Measurements from ENCODE around the gene CCDC146. TPM values are rescaled to one million over a fixed set of nuclear protein-coding genes. Genes with fewer than 3 reads are reported as not detected.

Gene CCDC146
- total RNA-seq, 1 experiment from 2014 or later = 1.4 TPM

DNA sequence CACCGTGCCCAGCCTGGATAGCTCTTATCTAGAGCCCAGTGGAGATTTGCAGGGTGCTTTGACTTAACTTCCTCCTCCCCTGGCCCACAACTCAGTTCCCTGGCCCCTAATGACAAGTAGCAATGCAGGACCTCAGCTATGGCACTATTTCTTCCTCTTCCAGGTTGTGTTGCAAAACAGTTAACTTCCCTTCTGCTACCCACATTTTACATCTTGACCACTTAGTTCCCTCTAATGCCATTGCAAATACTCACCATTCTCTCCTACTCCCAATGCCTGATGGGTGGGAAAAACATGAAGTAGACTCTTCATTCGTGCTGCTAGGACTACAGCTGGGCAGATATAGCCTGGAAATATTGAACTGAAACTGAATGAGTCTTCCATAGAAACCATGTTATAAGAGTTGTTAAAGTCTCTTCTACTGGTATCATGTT, 116.3 kb downstream of the CCDC146 start:
- no peaks in the 10 kb centered on the region for H3K36me3 ChIP-seq

DNA sequence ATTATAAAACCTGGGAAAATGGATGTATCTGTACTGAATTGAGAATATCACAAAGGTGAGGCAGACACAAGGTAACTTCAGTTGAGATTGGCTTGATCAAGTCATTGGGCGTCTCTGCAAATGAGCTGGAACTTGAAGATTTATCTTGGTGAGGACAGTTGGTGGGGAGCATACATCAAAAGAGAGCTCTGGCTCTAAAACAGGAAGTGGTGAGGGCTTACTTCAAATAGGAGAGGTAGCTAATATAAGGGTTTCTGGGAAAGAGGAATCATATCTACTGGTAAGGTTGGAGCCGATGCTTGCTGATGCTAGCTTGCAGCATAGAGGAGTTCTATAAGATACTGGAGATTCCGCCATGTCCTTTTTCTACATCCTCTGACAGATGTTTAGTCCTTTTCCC, 117.1 kb downstream of the CCDC146 start:
- Histone ChIP-seq H3K4me1 (no peaks in the 10 kb centered on the region), H3K9me3 (replicated peaks) (no peaks in the 10 kb centered on the region), H3K36me3 (no peaks in the 10 kb centered on the region), H3K27me3 (no peaks in the 10 kb centered on the region), H3K4me3 (no peak overlapping the region), H3K27ac (no peak overlapping the region)
- DNase-seq = no peak

More for the DNA sequence above, 116.3 kb downstream of the CCDC146 start:
- Histone ChIP-seq H3K9me3 (replicated peaks) (no peaks in the 10 kb centered on the region), H3K27me3 (no peaks in the 10 kb centered on the region), H3K4me1 (no peaks in the 10 kb centered on the region), H3K4me3 (no peak overlapping the region), H3K27ac (no peak overlapping the region)
- DNase-seq = no peak

DNA sequence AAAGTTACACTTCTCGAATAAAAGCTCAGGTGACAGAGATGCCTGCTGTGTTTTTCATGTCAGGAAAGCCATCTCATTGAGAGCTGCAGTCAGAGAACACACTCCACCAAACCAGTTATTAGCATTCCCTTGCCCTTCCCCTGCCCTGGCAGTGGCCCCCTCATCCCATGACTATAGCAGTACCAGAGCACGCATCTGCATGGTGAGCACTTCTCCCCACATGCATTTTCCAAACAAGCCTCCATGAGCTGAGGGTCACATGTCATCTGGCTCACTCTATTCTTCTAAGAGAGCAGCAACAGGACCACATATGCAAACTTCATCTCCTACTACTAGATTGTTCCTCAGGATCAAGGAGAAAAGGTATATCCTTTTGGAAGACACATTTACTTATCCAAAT, 119.7 kb downstream of the CCDC146 start:
- H3K9me3 ChIP-seq (replicated peaks) = no peaks in the 10 kb centered on the region
- no peaks in the 10 kb centered on the region for H3K27me3 ChIP-seq
- H3K4me3 ChIP-seq = no peak overlapping the region
- no peak for DNase-seq
- H3K4me1 ChIP-seq = no peaks in the 10 kb centered on the region
- H3K27ac ChIP-seq = no peak overlapping the region
- H3K36me3 ChIP-seq = no peaks in the 10 kb centered on the region

DNA sequence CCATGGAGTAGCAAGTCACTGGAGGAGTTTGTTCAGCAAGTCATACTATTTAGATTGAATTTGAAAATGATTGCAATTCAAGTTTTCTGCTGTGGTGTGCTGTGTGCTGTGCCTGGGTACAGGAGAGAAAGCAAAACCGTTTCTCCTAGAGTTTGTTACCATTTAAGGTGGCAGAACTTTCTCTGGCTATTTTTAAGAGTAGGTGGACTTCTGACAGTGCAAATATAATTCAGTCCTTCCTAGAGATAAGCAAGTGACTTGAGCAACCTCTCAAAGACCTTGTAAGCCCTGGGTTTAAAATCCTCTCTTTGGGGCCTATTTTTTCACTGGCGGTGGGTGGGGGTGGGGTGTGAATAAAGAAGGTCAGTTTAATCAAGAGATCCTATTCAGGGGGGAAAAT, 120.1 kb downstream of the CCDC146 start:
- H3K9me3 ChIP-seq (replicated peaks) = no peaks in the 10 kb centered on the region
- H3K36me3 ChIP-seq = no peaks in the 10 kb centered on the region
- no peaks in the 10 kb centered on the region for H3K27me3 ChIP-seq
- H3K4me3 ChIP-seq = no peak overlapping the region
- no peak overlapping the region for H3K27ac ChIP-seq
- DNase-seq = no peak
- no peaks in the 10 kb centered on the region for H3K4me1 ChIP-seq

DNA sequence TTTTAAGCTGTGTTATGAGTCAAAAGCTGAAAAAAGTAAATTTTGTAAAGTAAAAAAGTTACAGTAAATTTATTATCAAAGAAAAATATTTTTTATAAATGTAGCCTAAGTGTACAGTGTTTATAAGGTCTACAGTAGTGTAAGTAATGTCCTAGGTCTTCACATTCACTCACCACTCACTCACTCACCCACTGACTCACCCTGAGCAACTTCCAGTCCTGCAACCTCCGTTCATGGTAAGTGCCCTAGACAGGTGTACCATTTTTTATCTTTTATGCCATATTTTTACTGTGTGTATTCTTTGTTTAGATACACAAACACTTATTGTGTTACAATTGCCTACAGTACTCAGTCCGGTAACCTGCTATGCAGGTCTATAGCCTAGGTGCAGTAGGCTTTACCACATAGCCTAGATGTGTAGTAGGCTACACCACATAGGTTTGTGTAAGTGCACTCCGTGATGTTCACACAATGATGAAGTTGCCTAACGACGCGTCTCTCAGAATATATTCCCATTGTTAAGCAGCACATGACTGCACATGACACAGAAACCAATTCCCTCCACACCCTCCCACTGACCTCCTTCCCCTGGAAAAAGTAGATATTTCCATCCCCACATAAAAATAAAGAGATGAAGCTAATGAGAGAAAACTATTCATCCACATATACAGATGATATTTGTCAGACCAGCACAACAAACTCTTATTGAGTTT, 122.0 kb downstream of the CCDC146 start:
- Histone ChIP-seq H3K27me3 (no peaks in the 10 kb centered on the region), H3K4me1 (no peaks in the 10 kb centered on the region), H3K36me3 (no peaks in the 10 kb centered on the region), H3K4me3 (no peak overlapping the region), H3K27ac (no peak overlapping the region), H3K9me3 (replicated peaks) (no peaks in the 10 kb centered on the region)
- no peak for DNase-seq

- no peak overlapping the region for H3K4me3 ChIP-seq
- DNase-seq = no peak
- no peak overlapping the region for H3K27ac ChIP-seq
- H3K9me3 ChIP-seq (replicated peaks) = no peaks in the 10 kb centered on the region
- H3K4me1 ChIP-seq = no peaks in the 10 kb centered on the region
- no peaks in the 10 kb centered on the region for H3K27me3 ChIP-seq
- H3K36me3 ChIP-seq = no peaks in the 10 kb centered on the region
These were observed 122.8 kb downstream of the CCDC146 start for GRCh38 chr7:77245015-77245755.

DNA sequence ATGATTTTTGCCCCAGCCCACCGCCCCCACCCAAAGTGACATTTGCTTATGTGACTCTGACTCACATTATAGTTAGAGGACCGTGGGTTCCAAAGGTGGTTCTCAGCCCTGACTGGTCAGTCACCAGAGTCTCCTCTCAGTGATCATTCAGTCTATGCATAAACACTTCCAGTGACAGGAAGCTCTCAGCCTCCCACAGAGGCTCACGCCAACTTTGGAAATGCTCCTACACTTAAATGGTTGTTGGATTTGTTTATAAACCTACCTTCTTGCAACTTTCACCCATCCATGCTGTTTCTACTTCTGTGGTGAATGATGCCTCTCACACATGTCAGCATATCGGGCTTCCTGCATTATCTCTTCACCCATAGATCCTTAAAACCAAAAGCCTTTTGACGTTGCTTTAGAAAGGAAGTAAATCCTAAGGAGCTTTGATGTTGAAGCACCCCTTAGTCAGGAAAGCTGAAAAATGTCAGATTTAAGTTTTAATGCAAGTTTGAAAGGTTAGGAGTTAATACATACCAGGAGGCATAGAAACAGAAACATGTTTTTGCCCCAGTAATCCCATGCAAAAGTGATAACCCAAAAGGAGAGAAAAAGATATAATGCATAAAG, 123.7 kb downstream of the CCDC146 start:
- no peaks in the 10 kb centered on the region for H3K36me3 ChIP-seq
- no peak overlapping the region for H3K4me3 ChIP-seq
- H3K4me1 ChIP-seq = no peaks in the 10 kb centered on the region
- H3K27ac ChIP-seq = no peak overlapping the region
- no peaks in the 10 kb centered on the region for H3K9me3 ChIP-seq (replicated peaks)
- no peaks in the 10 kb centered on the region for H3K27me3 ChIP-seq
- no peak for DNase-seq

DNA sequence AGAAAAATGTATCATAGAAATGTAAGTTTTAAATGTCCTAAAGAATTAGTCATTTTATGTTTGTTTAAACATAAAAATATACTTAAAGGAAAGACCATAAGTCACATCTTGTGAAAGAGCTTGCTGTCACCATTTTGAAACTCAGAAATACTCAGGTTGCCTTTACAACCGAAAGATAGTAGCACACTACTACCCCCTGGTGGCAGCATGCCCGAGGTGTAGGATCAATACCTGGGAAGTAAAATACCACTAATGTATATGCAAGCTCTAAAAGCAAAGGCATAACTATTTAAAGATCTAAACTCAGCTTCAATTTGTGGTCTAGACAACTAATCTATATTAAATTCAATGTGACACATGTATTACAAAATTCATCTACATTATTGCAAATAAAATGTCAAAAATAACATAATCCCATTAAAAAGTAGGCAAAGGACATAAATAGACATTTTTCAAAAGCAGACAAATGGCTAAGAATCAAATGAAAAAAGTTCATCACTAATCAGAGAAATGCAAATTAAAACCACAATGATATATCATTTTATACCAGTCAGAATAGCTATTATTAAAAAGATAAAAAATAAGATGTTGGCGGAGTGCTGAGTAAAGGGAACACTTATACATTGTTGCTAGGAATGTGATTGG, 124.9 kb downstream of the CCDC146 start:
- DNase-seq = peak; percentile 82 to 90
- Histone ChIP-seq H3K27me3 (no peaks in the 10 kb centered on the region), H3K4me3 (no peak overlapping the region), H3K27ac (no peak overlapping the region), H3K36me3 (no peaks in the 10 kb centered on the region), H3K9me3 (replicated peaks) (no peaks in the 10 kb centered on the region), H3K4me1 (no peaks in the 10 kb centered on the region)

GRCh38 chr7:77248154-77248553, 125.7 kb downstream of the CCDC146 start:
- Histone ChIP-seq H3K4me1 (no peaks in the 10 kb centered on the region), H3K27ac (no peak overlapping the region), H3K4me3 (no peak overlapping the region), H3K9me3 (replicated peaks) (no peaks in the 10 kb centered on the region), H3K36me3 (no peaks in the 10 kb centered on the region), H3K27me3 (no peaks in the 10 kb centered on the region)
- no peak for DNase-seq

DNA sequence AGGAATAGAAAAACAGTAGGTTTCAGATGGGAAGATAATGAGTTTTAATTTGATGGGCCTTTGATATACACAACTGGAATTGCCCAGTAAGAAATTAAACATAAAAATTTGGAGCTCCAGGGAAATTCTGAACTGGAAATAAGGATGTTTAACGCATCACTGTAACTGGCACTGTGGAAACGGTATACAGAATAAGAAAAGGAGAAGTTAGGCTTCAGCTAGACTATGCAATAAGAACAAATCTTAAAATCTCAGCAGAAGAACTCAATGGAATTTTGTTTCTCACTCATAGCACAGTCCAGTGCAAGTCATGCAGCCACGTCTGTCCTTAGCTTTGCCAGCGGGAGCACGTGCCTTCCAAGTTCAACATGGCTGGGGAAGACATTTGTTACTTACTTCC, 130.1 kb downstream of the CCDC146 start:
- Histone ChIP-seq H3K9me3 (replicated peaks) (no peaks in the 10 kb centered on the region), H3K27me3 (no peaks in the 10 kb centered on the region), H3K4me1 (no peaks in the 10 kb centered on the region), H3K36me3 (no peaks in the 10 kb centered on the region), H3K27ac (no peak overlapping the region), H3K4me3 (no peak overlapping the region)
- no peak for DNase-seq

- Histone ChIP-seq H3K9me3 (replicated peaks) (no peaks in the 10 kb centered on the region), H3K27me3 (no peaks in the 10 kb centered on the region), H3K36me3 (no peaks in the 10 kb centered on the region), H3K4me3 (no peak overlapping the region), H3K4me1 (no peaks in the 10 kb centered on the region), H3K27ac (no peak overlapping the region)
- no peak for DNase-seq
These were observed 130.7 kb downstream of the CCDC146 start for GRCh38 chr7:77253151-77253550.

- Histone ChIP-seq H3K4me3 (no peak overlapping the region), H3K36me3 (no peaks in the 10 kb centered on the region), H3K9me3 (replicated peaks) (no peaks in the 10 kb centered on the region), H3K4me1 (no peaks in the 10 kb centered on the region), H3K27me3 (no peaks in the 10 kb centered on the region), H3K27ac (no peak overlapping the region)
- no peak for DNase-seq
These were observed 132.0 kb downstream of the CCDC146 start for GRCh38 chr7:77254429-77254828.

GRCh38 chr7:77254915-77255314, 132.5 kb downstream of the CCDC146 start:
- H3K9me3 ChIP-seq (replicated peaks) = no peaks in the 10 kb centered on the region
- no peak overlapping the region for H3K27ac ChIP-seq
- H3K4me1 ChIP-seq = no peaks in the 10 kb centered on the region
- no peaks in the 10 kb centered on the region for H3K36me3 ChIP-seq
- H3K27me3 ChIP-seq = no peaks in the 10 kb centered on the region
- no peak overlapping the region for H3K4me3 ChIP-seq
- DNase-seq = no peak

GRCh38 chr7:77258014-77258413, 135.6 kb downstream of the CCDC146 start:
- H3K36me3 ChIP-seq = no peaks in the 10 kb centered on the region
- DNase-seq = no peak
- no peaks in the 10 kb centered on the region for H3K27me3 ChIP-seq
- no peak overlapping the region for H3K4me3 ChIP-seq
- no peaks in the 10 kb centered on the region for H3K4me1 ChIP-seq
- no peak overlapping the region for H3K27ac ChIP-seq
- no peaks in the 10 kb centered on the region for H3K9me3 ChIP-seq (replicated peaks)

DNA sequence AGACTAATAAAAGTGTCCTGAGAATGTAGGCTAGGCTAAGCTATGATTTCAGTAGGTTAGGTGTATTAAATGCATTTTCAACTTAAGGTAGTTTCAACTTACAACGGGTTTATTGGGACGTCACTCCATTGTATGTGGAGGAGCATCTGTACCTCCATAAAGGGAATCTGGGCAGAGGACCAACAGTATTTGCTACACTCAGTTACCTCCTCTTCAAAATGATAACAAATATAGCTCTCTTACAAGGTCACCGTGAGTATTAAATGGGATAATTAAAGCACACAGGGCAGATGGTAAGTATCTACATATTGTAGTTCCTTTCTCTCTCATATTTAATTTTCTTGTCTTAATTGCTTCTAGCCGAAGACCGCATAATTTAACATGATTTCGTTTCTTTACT, 136.2 kb downstream of the CCDC146 start:
- Histone ChIP-seq H3K4me3 (no peak overlapping the region), H3K27me3 (no peaks in the 10 kb centered on the region), H3K9me3 (replicated peaks) (no peaks in the 10 kb centered on the region), H3K36me3 (no peaks in the 10 kb centered on the region), H3K27ac (no peak overlapping the region), H3K4me1 (no peaks in the 10 kb centered on the region)
- DNase-seq = no peak

Data from SJCRH30 (cell line).